ENCODE results near the gene GNB1. TPM values are rescaled to one million over a fixed set of nuclear protein-coding genes. Genes with fewer than 3 reads are reported as not detected.
"Not testable (repeated sequence)": the region's sequence is repeated elsewhere in the genome, so short reads cannot be mapped to it uniquely, and the experiment has no call there.

GNB1 gene
- total RNA-seq, 4 donors from 2014 or later, result 150 to 191 (median 159) TPM

DNA sequence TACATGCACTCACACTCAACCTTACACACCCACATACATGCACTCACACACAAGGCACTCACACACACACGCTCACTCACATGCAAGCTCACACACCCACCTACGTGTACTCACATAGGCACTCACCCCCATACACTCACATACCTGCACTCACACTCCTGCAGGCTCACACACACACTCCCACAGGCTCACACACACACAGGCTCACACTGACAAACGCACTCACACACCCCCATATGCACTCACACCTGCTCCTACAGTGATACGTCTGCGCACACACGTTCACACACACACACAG is 47.3 kb upstream of the GNB1 start:
- Histone ChIP-seq H3K9me3 (no peaks in the 10 kb centered on the region), H3K27ac (no peak overlapping the region), H3K4me3 (no peak overlapping the region), H3K4me1 (no peaks in the 10 kb centered on the region), H3K36me3 (no peaks in the 10 kb centered on the region), H3K27me3 (peaks cover 0 to 28% of the 10 kb centered on the region in 2 donors)
- no peak for DNase-seq (ENCODE audit: low spot score in 2 of 2)
- no peak for TF ChIP-seq EP300 (IDR thresholded peaks at IDR 0.05)
- TF ChIP-seq POLR2A (IDR thresholded peaks at IDR 0.05), result no peak
- TF ChIP-seq, protein P1, sequence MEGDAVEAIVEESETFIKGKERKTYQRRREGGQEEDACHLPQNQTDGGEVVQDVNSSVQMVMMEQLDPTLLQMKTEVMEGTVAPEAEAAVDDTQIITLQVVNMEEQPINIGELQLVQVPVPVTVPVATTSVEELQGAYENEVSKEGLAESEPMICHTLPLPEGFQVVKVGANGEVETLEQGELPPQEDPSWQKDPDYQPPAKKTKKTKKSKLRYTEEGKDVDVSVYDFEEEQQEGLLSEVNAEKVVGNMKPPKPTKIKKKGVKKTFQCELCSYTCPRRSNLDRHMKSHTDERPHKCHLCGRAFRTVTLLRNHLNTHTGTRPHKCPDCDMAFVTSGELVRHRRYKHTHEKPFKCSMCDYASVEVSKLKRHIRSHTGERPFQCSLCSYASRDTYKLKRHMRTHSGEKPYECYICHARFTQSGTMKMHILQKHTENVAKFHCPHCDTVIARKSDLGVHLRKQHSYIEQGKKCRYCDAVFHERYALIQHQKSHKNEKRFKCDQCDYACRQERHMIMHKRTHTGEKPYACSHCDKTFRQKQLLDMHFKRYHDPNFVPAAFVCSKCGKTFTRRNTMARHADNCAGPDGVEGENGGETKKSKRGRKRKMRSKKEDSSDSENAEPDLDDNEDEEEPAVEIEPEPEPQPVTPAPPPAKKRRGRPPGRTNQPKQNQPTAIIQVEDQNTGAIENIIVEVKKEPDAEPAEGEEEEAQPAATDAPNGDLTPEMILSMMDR (IDR thresholded peaks at IDR 0.05), result no peak
- WGBS, 2 donors, result 74 to 80% methylated on average over 6 of the region's 6 CpGs

DNA sequence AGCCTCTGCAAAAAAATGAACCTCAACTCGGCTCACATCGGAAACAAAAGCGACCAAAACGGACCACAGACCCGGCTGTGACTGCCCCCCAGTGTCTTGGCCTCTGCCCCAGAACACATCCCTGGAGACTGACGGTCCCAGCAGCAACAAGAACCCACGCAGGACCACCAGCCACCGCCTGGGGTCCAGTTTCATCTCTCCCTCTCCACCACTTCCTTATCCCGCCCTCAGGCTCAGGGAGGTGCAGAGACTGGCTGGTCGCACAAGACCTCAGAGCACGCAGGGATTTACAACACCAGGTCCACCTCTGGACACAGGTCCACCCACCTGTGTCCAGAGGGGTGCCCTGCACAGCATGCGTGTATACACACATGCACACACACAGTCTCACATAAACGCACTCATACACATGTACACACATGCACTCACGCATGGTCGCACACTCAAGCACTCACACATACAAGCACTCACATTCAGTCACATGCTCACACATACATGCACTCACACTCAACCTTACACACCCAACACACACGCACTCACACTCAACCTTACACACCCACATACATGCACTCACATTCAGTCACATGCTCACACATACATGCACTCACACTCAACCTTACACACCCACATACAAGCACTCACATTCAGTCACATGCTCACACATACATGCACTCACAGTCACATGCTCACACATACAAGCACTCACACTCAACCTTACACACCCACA is 46.8 kb upstream of the GNB1 start:
- H3K4me3 ChIP-seq, result no peak overlapping the region
- no peaks in the 10 kb centered on the region for H3K9me3 ChIP-seq
- DNase-seq (ENCODE audit: low spot score in 2 of 2), result no peak
- H3K27ac ChIP-seq, result no peak overlapping the region
- H3K4me1 ChIP-seq, result no peaks in the 10 kb centered on the region
- no peaks in the 10 kb centered on the region for H3K36me3 ChIP-seq
- no peak for TF ChIP-seq EP300 (IDR thresholded peaks at IDR 0.05)
- TF ChIP-seq, protein P1 (IDR thresholded peaks at IDR 0.05), result no peak
- TF ChIP-seq POLR2A (IDR thresholded peaks at IDR 0.05), result no peak
- peaks cover 0 to 23% of the 10 kb centered on the region in 2 donors for H3K27me3 ChIP-seq
- 61 to 64% methylated on average over 16 of the region's 16 CpGs for WGBS, 2 donors

DNA sequence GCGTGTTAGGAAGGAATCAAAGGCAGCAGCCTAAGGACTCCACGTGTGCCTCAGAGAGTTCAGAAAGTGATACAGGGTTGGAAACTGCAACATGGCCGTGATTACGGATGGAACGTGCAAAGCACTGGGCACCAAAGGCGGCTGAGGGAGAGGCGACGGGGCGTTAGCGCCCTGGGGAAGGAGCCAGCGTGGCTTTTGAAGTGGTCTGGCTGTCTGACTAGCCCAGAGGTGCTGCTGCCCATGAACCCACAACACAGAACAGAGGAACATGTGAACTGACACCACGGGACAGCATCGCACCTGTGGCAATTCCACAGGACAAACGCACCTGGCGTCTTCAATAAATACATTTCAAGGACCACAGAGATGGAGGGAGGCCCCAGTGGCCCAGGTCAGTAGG is 46.2 kb upstream of the GNB1 start:
- peaks cover 0 to 21% of the 10 kb centered on the region in 2 donors for H3K27me3 ChIP-seq
- TF ChIP-seq, protein P1 (IDR thresholded peaks at IDR 0.05), result no peak
- no peak for TF ChIP-seq POLR2A (IDR thresholded peaks at IDR 0.05)
- no peak for TF ChIP-seq EP300 (IDR thresholded peaks at IDR 0.05)
- no peak for DNase-seq (ENCODE audit: low spot score in 2 of 2)
- H3K27ac ChIP-seq, result no peak overlapping the region
- 67 to 74% methylated on average over 15 of the region's 15 CpGs for WGBS, 2 donors
- H3K4me1 ChIP-seq, result no peaks in the 10 kb centered on the region
- no peak overlapping the region for H3K4me3 ChIP-seq
- no peaks in the 10 kb centered on the region for H3K9me3 ChIP-seq
- no peaks in the 10 kb centered on the region for H3K36me3 ChIP-seq

DNA sequence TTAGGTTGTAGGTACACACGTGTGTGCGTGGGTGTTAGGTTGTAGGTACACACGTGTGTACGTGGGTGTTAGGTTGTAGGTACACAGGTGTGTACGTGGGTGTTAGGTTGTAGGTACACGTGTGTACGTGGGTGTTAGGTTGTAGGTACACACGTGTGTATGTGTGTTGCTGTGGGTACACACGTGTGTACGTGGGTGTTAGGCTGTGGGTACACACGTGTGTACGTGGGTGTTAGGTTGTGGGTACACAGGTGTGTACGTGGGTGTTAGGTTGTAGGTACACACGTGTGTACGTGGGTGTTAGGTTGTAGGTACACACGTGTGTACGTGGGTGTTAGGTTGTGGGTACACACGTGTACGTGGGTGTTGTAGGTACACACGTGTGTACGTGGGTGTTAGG is 44.0 kb upstream of the GNB1 start:
- not testable (repeated sequence) for H3K4me1 ChIP-seq; DNase-seq (ENCODE audit: low spot score in 2 of 2); H3K27ac ChIP-seq; H3K36me3 ChIP-seq; H3K9me3 ChIP-seq; H3K4me3 ChIP-seq
- peaks cover 0 to 13% of the 10 kb centered on the region in 2 donors for H3K27me3 ChIP-seq
- 73 to 94% methylated on average over 5 to 21 of the region's 21 CpGs for WGBS, 2 donors

DNA sequence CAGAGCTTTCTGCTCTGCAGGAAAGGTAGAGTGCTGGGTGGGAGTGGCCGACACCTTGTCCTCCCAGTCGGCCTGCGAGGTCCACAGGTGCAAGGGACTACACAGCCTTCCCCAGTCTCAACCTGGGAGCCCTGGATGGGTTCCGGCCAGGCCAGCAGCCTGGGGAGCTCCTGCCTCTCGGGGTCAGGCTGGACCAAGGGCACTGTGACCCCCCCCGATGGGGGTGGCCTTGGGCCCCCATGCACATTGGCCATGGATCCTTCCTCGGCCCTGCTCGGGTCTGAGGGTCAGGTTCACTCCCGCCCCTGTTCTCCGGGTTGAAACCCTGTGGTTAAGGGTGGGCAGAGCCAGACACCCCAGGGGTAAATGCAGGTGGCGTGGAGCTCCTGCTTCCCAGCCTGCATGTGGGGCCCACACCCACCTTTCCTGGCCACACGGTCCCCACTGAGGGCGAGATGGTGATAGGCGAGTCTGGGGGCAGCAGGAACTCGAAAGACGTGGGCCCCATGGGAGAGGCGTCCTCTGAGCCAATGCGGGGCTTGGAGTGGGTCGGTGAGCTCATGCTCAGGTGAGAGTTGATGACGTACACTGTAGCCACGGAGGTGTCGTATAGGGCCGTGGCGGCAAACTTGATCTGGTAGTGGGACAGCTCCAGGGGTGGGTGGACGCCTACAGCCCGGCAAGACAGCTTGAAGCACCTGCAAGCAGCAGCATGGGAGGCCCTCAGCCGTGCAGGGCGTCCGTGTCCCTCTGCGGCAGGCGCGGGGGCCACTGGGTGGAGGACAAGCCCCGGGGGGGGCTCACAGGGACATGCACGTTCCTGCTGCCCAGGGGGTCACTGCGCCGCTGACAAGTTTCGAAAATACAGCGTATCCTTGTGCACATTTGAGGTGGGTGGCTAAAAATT is 39.0 kb upstream of the GNB1 start:
- DNase-seq (ENCODE audit: low spot score in 2 of 2), result no peak
- H3K27ac ChIP-seq, result no peak overlapping the region
- H3K9me3 ChIP-seq, result no peaks in the 10 kb centered on the region
- TF ChIP-seq, protein P1 (IDR thresholded peaks at IDR 0.05), result no peak
- TF ChIP-seq EP300 (IDR thresholded peaks at IDR 0.05), result no peak
- no peak for TF ChIP-seq POLR2A (IDR thresholded peaks at IDR 0.05)
- no peak overlapping the region for H3K4me3 ChIP-seq
- no peaks in the 10 kb centered on the region for H3K36me3 ChIP-seq
- 80 to 89% methylated on average over 31 to 38 of the region's 38 CpGs for WGBS, 2 donors
- H3K27me3 ChIP-seq, result peaks cover 0 to 8% of the 10 kb centered on the region in 2 donors
- no peaks in the 10 kb centered on the region for H3K4me1 ChIP-seq

All from tibial nerve (tissue), 4 donors.